SKM-1 (cell line): ENCODE measurements around the gene TRPC4.
"Not testable (repeated sequence)": the region's sequence is repeated elsewhere in the genome, so short reads cannot be mapped to it uniquely, and the experiment has no call there.

Experiments
- DNase-seq: peaks from one replicate; lab custom pipeline; 2025; ENCODE audit not compliant: unreplicated experiment; lab: John Stamatoyannopoulos, UW

TRPC4 gene

DNA sequence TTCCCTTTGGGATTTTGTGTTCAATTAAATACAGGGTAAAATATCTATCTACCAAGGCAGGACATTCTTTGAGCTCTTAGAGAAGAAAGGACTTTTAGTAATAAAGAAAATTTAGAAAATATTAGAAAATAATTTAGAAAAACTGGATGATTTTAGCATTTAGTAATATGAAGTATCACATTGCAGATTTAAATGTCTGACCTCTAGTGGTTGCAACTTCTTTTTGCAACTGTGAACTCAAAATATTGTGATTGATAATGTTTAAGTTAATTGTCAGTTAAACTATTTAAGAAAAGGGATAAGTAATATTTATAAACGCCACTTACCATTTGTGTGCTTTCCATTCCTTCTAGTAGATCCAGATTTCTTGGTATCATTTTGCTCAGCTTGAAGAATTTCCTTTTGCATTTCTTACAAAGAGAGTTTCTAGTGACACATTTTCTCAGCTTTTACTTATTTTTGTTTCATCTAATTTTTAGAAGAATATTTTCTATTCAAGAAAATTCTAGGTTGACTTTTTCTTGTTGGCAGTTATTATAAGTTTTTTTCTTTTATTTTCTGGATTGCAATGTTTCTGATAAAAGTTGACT lies 260.7 kb downstream of the TRPC4 start:
- DNase-seq: no peak

DNA sequence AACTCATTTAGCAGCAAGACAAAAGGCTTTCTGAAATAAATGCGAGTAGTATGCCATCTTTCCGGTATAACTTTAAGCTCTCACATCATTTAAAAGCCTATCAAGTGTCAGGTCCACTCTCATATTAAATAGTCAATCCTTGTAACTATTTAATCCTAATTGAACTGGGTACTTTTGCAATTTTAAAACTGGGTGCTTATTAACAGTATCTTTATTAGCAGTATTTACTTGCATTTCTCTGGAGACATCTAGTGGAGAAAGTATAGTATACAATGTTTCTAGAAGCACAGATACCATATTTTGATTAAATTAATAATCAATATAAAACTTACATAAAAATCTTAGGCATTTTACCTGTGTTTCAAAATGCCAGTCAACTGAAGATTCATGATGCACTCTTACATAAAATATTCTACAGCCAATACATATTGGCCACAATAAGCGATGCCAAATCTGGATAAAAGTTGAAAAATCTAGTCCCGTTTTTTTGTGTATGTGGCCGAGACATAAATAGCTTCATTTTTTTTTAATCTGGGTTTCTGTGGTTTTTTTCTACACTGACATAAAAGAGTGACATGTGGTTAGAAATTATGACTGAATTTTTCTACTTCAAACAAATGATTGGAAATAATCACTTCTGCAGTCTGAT lies 266.7 kb downstream of the TRPC4 start:
- DNase-seq: no peak

DNA sequence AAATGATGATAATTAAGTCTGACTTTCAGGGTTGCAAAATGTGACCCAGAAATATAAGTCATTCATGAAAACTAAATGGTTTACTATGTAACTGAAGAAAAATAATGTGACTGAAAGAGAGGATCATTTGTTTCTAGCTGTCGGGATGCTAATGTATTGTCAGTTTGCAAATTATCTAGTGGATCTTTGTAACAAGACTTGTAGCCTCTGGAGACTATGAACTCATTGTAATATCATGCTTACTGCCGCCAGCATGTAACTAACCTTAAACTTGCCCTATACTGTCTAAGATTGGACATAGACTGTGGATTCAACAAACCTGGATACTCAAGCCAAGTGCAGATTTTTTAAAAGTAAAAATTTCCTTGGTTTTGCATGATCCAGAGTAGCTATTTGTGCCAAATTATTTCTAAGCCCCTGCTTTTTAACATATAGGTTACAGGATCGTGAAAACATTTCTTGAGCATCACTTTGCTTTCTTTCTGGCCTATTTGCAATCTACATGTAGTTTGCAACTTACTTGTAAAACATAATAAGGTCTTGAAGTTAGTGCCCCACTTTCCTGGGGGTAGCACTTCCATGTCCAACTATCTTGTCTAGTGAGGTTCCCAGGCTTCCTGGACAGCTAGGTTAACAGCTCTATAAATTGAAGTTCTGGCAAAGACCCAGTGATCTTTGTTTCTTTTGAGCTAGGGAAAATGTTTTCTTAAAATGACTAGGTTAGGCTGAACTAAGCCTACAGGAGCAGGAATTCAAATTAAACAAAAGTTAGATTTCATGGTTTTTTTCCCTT lies 267.7 kb downstream of the TRPC4 start:
- no peak for DNase-seq

DNA sequence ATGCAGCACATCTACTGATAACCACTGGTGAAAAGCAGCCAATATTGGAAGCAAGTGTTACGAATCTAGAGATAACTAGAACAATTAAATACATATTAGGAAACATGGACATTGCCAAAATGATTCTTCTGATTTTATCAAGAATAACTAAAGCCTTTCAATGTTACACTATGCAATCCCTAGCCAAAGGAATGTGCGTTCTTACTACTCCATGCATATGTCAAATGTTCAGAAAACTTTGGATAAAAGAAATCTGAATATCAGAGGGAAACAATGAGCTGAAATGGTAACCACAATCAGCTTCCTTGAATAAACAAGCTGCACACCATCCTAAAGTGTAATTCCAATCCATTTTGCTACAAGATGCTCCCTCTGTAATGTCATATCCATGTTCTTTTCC lies 270.1 kb downstream of the TRPC4 start:
- DNase-seq: no peak

DNA sequence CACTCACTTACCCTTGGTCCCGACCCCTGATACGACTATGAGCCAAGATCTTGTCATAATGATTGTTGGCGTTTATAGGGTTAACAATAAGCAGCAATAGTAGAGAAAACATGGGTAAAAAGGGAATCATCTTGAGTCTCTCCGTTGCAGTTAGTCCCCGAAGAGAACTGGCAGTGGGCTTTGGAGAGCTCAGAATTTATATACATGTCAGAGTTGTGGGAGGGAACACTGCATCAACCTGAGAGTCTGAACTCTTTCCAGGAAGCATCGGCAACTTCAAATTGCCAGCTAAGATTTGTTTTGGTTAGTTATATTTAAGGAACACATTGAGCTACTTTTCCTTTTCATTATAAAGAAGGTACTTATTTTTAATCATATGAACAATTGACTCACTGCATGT lies 271.0 kb downstream of the TRPC4 start, which contains the start of gene POSTN:
POSTN (minus strand) TSS at position 172 of the 400 bp plus-strand sequence; CDS start at position 130, 42 bp downstream.
- no peak for DNase-seq

DNA sequence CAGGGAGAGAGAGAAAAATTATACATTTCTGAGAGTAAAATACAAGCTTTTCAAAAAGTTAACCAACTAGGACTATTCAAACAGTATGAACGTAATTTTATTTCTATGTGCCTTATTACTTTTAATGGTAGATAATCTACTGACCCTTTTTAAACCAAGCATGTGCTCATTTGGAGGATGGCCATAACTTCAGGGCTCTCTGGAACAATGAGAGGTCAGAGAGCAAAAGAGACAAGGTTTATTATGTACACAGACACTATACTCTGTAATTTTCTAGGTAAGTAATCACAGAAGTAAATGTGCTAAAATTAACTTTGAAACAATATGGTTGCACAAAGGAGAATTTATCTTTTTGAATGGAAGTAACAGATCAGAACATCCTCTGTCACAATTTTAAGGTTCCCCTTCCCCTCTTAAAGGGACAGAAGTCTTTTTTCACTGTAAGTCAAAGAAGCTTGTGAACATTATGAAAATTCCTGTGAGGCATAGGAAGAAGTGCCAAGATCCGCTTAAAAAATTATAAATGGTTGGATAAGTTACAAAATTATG lies 272.0 kb downstream of the TRPC4 start:
- no peak for DNase-seq

DNA sequence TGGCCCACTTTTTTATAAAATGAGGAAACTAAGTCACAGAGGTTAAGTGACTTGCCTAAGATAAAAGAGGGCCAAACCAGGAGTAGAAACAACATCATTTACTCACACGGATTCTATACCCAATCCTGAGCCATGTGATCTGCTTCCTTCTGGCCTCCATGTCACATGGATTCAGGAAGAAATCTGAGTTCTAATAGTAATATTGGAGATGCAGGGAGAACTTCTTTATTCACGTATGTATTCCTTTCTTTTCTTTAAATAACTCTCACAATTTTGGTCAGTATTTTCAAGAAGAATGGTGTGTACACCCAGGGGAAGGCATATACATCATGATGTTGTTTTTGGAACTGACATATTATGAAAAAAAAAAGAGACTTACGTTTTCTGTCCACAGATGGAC lies 272.8 kb downstream of the TRPC4 start:
- no peak for DNase-seq

DNA sequence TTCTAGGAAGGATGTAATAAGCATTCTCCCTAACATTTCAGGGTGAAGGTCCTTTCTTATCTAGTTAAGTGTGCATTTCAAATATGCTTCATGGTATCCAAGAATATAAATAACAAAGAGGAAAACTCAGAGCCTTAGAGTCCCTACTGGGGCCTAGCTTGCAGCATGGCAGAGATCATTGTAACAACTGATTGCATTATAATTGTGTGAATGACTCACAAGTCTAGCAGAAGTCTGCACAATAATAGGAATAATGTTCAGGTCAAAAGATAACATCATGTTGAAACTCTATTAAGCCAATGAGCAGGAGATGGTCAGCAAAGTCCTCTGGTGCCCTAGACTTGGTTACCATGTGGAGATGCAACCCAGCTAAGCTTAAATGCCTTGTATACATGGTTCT lies 274.4 kb downstream of the TRPC4 start:
- no peak for DNase-seq

DNA sequence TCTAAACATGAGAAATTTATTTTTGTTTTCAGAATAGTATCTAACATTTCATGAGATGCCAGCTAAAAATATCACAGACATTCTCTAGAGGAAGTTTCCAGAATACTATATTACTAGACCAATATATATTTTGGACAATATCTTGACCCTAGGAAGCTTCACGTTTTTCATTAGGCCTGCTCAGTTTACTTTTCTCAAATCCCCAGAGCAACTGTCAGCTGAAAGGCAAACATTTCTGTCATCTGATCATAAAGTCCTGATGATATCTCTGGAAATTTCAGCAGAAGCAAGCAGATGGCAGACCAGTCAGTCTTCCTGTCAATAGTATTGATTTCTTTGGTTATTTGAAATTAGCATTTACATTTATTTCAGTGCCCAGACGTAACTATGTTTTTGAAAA lies 275.0 kb downstream of the TRPC4 start:
- no peak for DNase-seq

DNA sequence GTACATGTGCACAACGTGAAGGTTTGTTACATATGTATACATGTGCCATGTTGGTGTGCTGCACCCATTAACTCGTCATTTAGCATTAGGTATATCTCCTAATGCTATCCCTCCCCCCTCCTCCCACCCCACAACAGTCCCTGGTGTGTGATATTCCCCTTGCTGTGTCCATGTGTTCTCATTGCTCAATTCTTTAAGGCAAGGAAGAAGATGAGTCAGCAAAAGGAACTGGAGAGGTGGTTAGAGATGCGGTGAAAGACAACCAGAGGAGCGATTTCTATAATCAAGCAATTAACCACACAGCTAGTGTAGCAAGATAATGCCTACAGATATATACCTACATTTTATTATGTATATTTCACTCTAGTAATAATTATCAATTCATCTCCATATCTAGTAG lies 280.2 kb downstream of the TRPC4 start:
- DNase-seq: not testable (repeated sequence)

DNA sequence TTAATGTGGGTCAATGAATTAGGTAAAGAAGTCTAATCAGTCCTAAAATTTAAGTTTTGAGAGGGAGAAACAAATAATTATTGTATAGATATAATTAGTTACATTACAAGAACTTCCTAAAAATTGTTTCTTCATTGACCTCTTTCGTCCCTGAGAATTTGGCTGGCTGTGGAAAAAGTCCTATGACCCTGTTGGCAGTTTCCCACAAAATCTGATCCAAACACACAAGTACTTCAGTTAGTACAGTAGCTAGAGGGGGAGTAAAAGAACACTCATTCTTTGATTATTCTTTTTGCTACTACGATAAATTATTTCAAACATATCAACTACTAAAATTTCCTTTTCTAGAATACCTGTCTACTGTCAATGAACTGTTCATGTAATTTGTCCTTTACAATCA lies 282.3 kb downstream of the TRPC4 start:
- DNase-seq: no peak
